Measurements from ENCODE around the gene GNAI3. TPM values are rescaled to one million over a fixed set of nuclear protein-coding genes. Genes with fewer than 3 reads are reported as not detected.

Gene GNAI3
- total and polyA plus RNA-seq, 12 donors = 1.6 to 3.6 (median 2.7) TPM

DNA sequence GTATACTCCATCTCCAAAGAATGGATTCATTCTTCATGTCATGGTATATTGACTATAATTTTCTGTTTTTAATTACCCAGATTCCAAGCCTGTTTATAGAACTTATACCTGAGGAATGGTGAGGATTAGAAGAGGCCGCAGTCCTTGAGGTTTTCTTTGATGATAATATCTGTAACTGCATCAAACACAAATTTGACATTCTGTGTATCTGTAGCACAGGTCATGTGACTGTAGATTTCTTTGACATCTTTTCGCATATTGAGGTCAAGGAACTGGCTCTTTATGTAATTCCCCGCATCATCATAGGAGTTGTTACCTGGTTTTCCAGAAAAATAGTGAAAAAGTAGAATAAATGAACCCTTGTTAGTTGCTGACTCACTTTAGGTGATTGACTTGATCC lies 54.8 kb downstream of the GNAI3 start:
- Histone ChIP-seq H3K9me3 (no peaks in the 10 kb centered on the region), H3K27me3 (no peaks in the 10 kb centered on the region), H3K36me3 (peaks cover 0 to 35% (median 0%) of the 10 kb centered on the region in 9 donors), H3K4me1 (peaks cover 0 to 17% (median 0%) of the 10 kb centered on the region in 9 donors), H3K27ac (no peak overlapping the region), H3K4me3 (no peak overlapping the region)
- intact Hi-C loops (cut with DNase I) = no loop called here
- WGBS, 2 donors = 96 to 98% methylated on average over 3 of the region's 3 CpGs
- ATAC-seq (no peak), DNase-seq (no peak)
- TF ChIP-seq, protein P1, sequence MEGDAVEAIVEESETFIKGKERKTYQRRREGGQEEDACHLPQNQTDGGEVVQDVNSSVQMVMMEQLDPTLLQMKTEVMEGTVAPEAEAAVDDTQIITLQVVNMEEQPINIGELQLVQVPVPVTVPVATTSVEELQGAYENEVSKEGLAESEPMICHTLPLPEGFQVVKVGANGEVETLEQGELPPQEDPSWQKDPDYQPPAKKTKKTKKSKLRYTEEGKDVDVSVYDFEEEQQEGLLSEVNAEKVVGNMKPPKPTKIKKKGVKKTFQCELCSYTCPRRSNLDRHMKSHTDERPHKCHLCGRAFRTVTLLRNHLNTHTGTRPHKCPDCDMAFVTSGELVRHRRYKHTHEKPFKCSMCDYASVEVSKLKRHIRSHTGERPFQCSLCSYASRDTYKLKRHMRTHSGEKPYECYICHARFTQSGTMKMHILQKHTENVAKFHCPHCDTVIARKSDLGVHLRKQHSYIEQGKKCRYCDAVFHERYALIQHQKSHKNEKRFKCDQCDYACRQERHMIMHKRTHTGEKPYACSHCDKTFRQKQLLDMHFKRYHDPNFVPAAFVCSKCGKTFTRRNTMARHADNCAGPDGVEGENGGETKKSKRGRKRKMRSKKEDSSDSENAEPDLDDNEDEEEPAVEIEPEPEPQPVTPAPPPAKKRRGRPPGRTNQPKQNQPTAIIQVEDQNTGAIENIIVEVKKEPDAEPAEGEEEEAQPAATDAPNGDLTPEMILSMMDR (IDR thresholded peaks at IDR 0.05) = no peak

GRCh38 chr1:109605381-109605780 lies 57.0 kb downstream of the GNAI3 start:
- ATAC-seq = no peak
- no peak overlapping the region for H3K4me3 ChIP-seq
- H3K36me3 ChIP-seq = peaks cover 0 to 18% (median 0%) of the 10 kb centered on the region in 9 donors
- no peak overlapping the region for H3K27ac ChIP-seq
- intact Hi-C loops (cut with DNase I) = no loop called here
- WGBS, 2 donors = 60 to 62% methylated on average over 1 of the region's 1 CpG
- H3K27me3 ChIP-seq = no peaks in the 10 kb centered on the region
- H3K4me1 ChIP-seq = peaks cover 0 to 17% (median 0%) of the 10 kb centered on the region in 9 donors
- TF ChIP-seq, protein P1 (IDR thresholded peaks at IDR 0.05) = no peak
- no peak for DNase-seq
- H3K9me3 ChIP-seq = no peaks in the 10 kb centered on the region

DNA sequence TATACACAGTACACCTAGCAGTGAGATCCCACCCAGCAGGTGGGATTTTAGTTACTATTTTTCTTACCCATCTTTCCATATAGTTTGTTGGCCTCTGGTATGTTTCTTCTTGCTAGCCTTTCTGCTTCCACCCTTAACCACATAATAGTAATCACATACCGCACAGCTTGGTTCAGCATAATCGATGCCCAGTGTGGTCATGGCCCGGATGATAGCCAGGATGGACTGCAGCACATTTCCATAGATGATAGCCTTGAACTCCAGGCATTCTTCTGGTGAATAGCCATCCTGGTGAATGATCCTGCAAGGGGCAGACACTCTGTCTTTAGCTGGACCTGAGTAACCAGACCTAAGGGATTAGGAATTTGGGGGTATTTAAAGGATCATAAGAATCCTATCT lies 61.5 kb downstream of the GNAI3 start:
- DNase-seq (no peak), ATAC-seq (no peak)
- Histone ChIP-seq H3K4me1 (peaks cover 0 to 29% (median 0%) of the 10 kb centered on the region in 9 donors), H3K27ac (no peak overlapping the region), H3K4me3 (no peak overlapping the region), H3K9me3 (no peaks in the 10 kb centered on the region), H3K36me3 (peaks cover 0 to 11% (median 0%) of the 10 kb centered on the region in 9 donors), H3K27me3 (no peaks in the 10 kb centered on the region)
- intact Hi-C loops (cut with DNase I) = no loop called here
- TF ChIP-seq, protein P1 (IDR thresholded peaks at IDR 0.05) = no peak
- WGBS, 2 donors = 93 to 99% methylated on average over 3 of the region's 3 CpGs

- peaks cover 0 to 6% (median 0%) of the 10 kb centered on the region in 9 donors for H3K36me3 ChIP-seq
- intact Hi-C loops (cut with DNase I) = no loop called here
- H3K4me3 ChIP-seq = no peak overlapping the region
- no peak overlapping the region for H3K27ac ChIP-seq
- 60 to 61% methylated on average over 3 of the region's 3 CpGs for WGBS, 2 donors
- TF ChIP-seq, protein P1 (IDR thresholded peaks at IDR 0.05) = no peak
- no peaks in the 10 kb centered on the region for H3K27me3 ChIP-seq
- no peaks in the 10 kb centered on the region for H3K9me3 ChIP-seq
- DNase-seq (no peak), ATAC-seq (no peak)
- H3K4me1 ChIP-seq = peaks cover 0 to 38% (median 0%) of the 10 kb centered on the region in 9 donors
These were observed 62.3 kb downstream of the GNAI3 start for GRCh38 chr1:109610609-109611307.
